Fibroblast of pulmonary artery (primary cell): Measurements from ENCODE around the gene ERRFI1.
"Not testable (repeated sequence)": the region's sequence is repeated elsewhere in the genome, so short reads cannot be mapped to it uniquely, and the experiment has no call there.

ENCODE experiments used
- DNase-seq: peaks from one replicate; pipeline ENCODE4 v3.0.0-alpha.2; 2010; ENCODE audit warnings: low read depth
- H3K4me3 ChIP-seq: replicated peaks from 2 replicates; pipeline ENCODE4 v1.5.1; 2011; ENCODE audit warnings: low read depth, mild to moderate bottlenecking, control low read depth, low read length, moderate library complexity
- CTCF ChIP-seq: IDR thresholded peaks from 2 replicates; pipeline ENCODE4 v1.5.1; 2011; ENCODE audit warnings: mild to moderate bottlenecking, control low read depth, low read length, inconsistent platforms; ENCODE audit errors: missing control alignments

Gene ERRFI1

GRCh38 chr1:7971024-7971423 lies 55.1 kb downstream of the ERRFI1 start:
- TF ChIP-seq CTCF = no peak
- H3K4me3 ChIP-seq = no peak overlapping the region
- no peak for DNase-seq

GRCh38 chr1:7970246-7970645 lies 55.9 kb downstream of the ERRFI1 start:
- no peak for TF ChIP-seq CTCF
- H3K4me3 ChIP-seq = no peak overlapping the region
- no peak for DNase-seq

- TF ChIP-seq CTCF = no peak
- no peak overlapping the region for H3K4me3 ChIP-seq
- DNase-seq = no peak
Measured at GRCh38 chr1:7967651-7968050, 58.5 kb downstream of the ERRFI1 start.

GRCh38 chr1:7967196-7967595 lies 58.9 kb downstream of the ERRFI1 start:
- no peak for DNase-seq

GRCh38 chr1:7964476-7964875 lies 61.6 kb downstream of the ERRFI1 start:
- no peak overlapping the region for H3K4me3 ChIP-seq
- TF ChIP-seq CTCF = no peak
- no peak for DNase-seq

More at GRCh38 chr1:7967196-7967595, 58.9 kb downstream of the ERRFI1 start:
- no peak for TF ChIP-seq CTCF
- no peak overlapping the region for H3K4me3 ChIP-seq

- H3K4me3 ChIP-seq = not testable (repeated sequence)
Measured at GRCh38 chr1:7963841-7964240, 62.3 kb downstream of the ERRFI1 start.

GRCh38 chr1:7963378-7963730 lies 62.8 kb downstream of the ERRFI1 start:
- DNase-seq, H3K4me3 ChIP-seq: not testable (repeated sequence)

More at GRCh38 chr1:7963841-7964240, 62.3 kb downstream of the ERRFI1 start:
- DNase-seq = not testable (repeated sequence)

- no peak for DNase-seq
- no peak for TF ChIP-seq CTCF
- H3K4me3 ChIP-seq = peak overlapping the region; percentile 96
Measured at GRCh38 chr1:7962636-7963377, 63.3 kb downstream of the ERRFI1 start.
